OCI-LY1 (cell line): ENCODE measurements around the gene OVOL3.

Experiments used
- CTCF ChIP-seq: fragments of 200-600 bp; sonication (generic), shearing (Covaris generic); IDR thresholded peaks from 2 replicates; pipeline ENCODE4 v1.5.1; 2017; ENCODE audit warnings: mild to moderate bottlenecking, antibody characterized with exemption, low read length, moderate library complexity, mixed read lengths
- EZH2 ChIP-seq: fragments of 200-600 bp; sonication (generic), shearing (Covaris generic); IDR thresholded peaks from 2 replicates; pipeline ENCODE4 v1.8.0; 2017; ENCODE audit warnings: borderline replicate concordance, mixed run types, mild to moderate bottlenecking, antibody characterized with exemption, low read length, moderate library complexity, mixed read lengths

- no peak for TF ChIP-seq CTCF
- TF ChIP-seq EZH2 = no peak
Observed at GRCh38 chr19:36064826-36065225, 46.1 kb upstream of the OVOL3 start.
